NCI-H1694 treated with DMSO at 0.1 percent for 48 hours (cell line): ENCODE measurements around the gene GNG4.
A peak's percentile ranks its signal among the peaks of the same experiment; 100 is the strongest.

Experiments
- DNase-seq: peaks from one replicate; lab custom pipeline; 2025; lab: John Stamatoyannopoulos, UW

GNG4 gene

DNA sequence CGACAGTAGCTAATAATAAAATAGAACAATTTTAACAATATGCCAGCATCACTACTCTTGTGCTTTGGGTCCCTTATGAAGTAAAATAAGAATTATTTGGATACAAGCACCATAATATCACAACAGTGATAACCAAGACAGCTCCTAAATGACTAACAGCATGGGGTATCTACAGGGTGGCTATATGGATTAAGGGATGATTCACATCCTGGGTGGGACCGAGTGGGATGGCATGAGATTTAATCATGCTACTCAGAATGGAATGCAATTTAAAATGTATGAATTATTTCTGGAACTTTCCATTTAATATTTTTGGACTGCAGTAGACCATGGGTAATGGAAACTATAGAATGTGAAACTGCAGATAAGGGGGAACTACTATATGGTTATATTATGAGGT, 117.2 kb downstream of the GNG4 start:
- no peak for DNase-seq

- DNase-seq = no peak
Measured at GRCh38 chr1:235527196-235527814, 122.3 kb downstream of the GNG4 start.

DNA sequence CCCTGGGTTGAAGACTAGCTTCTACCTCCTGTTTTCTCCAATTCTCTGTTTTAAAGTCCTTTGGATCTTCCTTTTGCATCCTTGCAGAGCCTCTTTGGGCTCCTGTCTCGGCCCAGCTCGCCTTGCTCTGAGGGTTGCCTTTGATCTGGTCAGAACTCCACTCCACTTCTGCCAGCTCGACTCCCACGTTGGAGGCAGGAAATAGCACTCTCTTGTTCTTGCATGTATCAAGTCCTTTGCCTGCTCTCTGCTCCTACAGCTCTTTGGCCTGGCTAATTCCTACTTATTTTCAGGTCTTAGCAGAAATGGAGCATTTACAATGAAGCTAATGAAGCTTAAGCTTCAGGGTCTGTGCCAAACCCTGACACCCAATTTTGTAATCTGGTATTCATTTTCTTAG, 124.3 kb downstream of the GNG4 start:
- no peak for DNase-seq

DNA sequence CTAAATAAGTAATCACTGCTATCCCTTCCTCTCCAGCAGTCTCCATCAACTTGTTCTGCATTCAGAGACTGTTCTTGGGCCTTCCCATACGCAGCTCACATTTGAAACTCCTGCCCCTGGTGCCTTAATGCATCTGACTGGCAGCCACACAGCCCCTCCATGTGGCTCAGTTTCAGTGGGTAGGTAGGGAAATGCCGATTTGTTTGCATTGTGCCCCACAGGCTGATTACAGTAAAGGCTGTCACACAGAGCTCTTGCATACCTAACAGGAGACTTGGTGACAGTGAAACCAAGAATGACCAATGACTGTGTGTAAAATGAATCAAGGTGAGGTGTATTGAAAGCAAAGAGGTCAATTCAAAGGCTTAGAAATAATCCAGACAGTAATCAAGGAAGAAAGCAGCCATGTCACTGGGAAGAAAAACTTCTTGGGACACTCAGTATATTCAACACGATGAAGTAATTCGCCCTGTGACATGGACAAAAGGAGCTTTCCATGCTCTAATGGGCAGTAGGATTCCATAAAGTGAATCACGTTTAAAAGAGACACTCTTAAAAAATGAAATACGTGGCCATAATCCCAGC, 132.6 kb downstream of the GNG4 start:
- no peak for DNase-seq

DNA sequence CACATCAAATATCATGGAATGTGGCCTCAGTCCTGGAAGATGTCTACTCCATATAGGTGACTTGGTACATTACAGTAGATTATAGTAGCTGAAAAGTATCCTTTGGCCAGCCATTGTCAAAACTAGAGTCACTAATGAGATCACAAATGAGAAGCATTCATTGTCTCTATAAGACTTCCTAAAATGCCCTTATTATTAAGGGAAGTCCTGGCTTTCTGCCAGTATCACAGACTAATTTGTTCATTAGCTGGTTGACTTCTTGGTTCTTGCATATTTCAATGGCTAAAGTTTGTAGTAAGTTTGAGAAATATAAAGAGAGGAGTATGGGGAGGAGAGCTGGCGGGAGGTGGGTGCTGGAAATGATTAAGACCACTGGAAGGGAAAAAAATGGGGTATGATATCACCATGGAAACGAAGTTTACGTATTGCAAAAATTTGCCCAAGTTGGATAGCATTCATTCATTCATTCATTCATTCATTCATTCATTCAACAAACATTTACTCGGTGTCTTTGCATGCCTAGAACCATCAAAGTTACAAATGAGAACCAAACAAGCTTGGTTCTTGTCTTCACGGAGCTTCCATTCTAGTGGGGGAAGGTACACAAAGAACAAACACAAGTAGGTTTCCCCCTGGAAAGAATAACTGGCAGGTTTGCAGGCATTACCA, 133.6 kb downstream of the GNG4 start:
- no peak for DNase-seq

GRCh38 chr1:235513495-235514366, 135.9 kb downstream of the GNG4 start:
- DNase-seq = peak; percentile 89

- DNase-seq = no peak
Measured at GRCh38 chr1:235511470-235512240, 137.9 kb downstream of the GNG4 start.

DNA sequence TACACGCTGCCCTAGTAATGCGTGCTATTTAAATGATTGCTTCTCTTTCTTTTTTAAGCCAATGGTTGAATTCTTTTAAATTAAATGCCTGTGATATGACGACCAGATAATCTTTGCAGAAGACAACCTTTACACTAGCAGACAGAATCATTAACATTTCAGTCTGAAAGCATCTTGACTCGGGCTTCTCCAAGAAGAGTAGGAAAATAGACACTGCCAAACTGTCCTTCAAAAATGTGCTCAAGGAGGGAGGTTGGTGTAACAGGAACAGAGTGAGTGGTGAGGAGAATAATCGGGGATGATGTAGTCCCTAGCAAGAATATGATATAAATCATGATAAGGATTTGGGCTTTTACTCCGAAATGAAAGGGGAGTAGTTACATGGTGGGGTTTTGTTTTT, 138.8 kb downstream of the GNG4 start:
- DNase-seq = no peak

GRCh38 chr1:235507623-235508022, 142.0 kb downstream of the GNG4 start:
- no peak for DNase-seq

GRCh38 chr1:235504494-235505222, 144.9 kb downstream of the GNG4 start:
- DNase-seq = peak; percentile 99

DNA sequence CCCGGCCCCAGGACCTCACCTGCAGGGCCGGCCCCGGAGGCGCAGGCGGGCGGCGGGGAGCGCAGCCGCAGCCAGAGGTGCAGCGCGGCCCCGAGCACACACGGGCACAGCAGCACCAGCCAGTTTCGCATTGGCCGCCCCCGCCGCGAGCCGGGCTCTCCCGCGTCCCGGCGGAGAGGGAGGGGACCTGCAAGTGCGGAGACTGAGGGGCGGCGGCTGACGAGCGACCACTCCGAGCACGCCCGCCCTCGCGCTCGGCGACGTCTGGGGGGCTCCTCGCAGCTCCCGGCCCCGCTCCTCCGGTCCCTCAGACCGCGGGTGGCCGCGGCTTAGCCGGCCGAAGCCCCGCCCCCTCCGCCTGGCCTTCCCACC, 145.5 kb downstream of the GNG4 start, which contains the start of gene B3GALNT2:
Gene B3GALNT2 (minus strand): TSS at position 331 of the 372 bp plus-strand sequence. CDS start 200 bp downstream, at position 131.
- DNase-seq = no peak

DNA sequence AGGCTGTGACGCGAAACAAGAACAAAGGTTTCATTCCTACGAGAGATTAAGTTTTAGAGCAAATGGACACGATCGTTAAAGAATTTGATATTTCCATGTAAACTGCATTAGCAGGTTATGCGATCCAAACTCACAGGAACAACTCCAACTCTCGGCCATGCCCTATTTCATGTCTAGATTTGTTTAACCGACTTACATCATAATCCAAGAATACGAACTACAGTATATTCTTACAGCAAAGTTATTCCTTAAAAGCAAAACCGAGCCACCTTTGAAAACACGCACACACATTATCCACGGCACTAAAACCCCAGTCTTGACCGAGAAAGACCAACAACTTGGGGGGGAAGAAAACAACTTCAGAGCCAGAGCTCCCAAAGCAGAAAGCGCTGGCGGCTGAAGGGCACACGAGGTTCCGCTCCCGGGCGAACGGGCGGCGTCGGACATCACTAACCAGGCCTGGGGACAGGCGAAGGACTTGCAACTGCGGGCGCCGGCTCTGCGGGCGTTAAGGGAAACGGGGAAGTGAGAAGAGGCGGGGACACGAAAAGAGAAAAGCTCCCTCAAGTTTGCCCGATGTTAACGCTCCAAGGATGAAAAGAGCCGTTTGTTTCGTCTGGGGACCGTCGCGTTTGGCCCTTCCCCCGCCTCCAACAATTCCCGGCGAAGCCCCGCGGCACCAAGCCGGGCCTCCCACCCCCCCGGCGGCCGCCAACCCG, 146.0 kb downstream of the GNG4 start:
- peak; percentile 43 for DNase-seq

- no peak for DNase-seq
Measured at GRCh38 chr1:235502601-235503402, 146.8 kb downstream of the GNG4 start.

DNA sequence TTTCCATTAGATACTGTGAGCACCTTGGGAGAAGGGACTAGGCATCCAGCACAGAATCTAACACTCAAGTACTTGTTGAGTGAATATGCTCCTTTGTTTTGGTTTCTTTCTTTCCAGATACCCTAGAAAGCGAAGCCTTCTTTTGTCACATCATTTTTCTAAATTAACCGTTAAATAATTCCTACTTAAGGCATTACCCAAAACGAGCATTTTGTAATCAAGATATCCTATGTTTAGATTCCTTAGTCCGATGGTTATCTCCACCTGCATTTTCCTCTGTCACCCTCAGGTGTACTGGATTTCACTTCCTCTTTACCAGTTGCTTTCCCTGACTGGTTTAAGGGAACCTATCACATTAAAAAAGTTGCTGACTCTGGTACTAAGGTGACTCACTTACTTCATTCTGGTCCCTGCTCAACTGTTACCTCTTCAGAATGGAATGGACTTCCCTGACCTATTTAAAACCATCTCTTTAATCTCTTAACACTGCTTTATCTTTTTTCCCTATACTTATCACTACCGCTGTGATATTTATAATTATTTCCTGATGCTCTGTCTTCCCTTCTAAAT, 148.5 kb downstream of the GNG4 start:
- DNase-seq = no peak
